Measurements from ENCODE around the gene THAP3. TPM values are rescaled to one million over a fixed set of nuclear protein-coding genes. Genes with fewer than 3 reads are reported as not detected.

Gene THAP3
- total and polyA plus RNA-seq, 2 donors (not counting 1 experiment from before 2014, with no cell fraction given) = 20.2 to 30.4 TPM

DNA sequence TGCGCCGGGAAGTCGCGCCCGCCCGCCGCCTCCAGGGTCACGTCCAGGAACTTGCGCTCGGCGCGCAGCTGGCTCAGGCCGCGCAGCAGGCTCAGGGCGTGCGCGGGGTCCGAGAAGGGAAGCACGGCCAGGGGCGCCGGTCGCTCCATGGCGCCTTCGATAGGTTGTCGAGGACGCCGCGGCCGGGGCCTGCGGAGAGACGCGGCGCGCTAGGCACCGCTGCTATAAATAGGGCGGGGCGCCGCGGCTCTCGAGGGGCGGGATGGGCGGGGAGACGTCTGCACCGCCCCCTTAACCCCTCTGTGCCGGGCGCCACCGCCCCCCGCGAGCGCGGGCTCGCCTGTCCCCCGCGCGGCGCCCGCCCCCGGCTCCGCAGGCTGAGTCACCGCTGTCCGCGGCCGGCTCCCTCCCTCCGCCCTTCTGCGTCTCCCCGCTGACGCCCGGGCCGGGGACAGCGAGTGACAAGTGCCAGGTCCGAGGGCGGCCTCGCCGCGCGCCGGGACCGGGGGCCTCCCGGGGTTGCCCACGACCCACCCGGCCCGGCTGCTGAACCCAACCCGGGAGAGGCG is 21.9 kb upstream of the THAP3 start, which contains the start of gene KLHL21:
Gene KLHL21, minus strand, starts transcription at position 201 of the 569 bp plus-strand sequence. Its CDS starts 52 bp downstream, at position 149.
- ChIA-PET POLR2A (interaction anchor here (0.5 to 3.4 kb wide), 7 partner anchors 9 to 48 kb away, joined by 3 to 21 read pairs (median 8); partner anchors contain the start of genes NOL9, PHF13, TAS1R1 and THAP3), CTCF (interaction anchor here (1.1 to 5.4 kb wide), 4 partner anchors 13 to 48 kb away, joined by 3 to 33 read pairs (median 12); partner anchors contain the start of genes NOL9, TAS1R1 and THAP3)
- no peaks in the 10 kb centered on the region for H3K27me3 Mint-ChIP-seq
- Histone ChIP-seq H3K4me3 (ENCODE audit: control extremely low read depth in 1 of 5, extremely low read depth in 1 of 5, insufficient read depth in 1 of 5, low read depth in 2 of 5, low read length in 4 of 5) (peak within 1 kb of the TSS; percentile 68 to 94 (median 82)), H2AFZ (ENCODE audit: insufficient read depth, low read depth, low read length, poor library complexity, severe bottlenecking) (peak within 1 kb of the TSS; percentile 89), H3K9me3 (ENCODE audit: control extremely low read depth in 1 of 3, control insufficient read depth in 2 of 3, insufficient read depth in 1 of 3, low read length in 2 of 3) (no peaks in the 10 kb centered on the region), H3K9ac (ENCODE audit: low read length) (peak within 1 kb of the TSS; percentile 78), H3K4me1 (ENCODE audit: control insufficient read depth in 2 of 2, insufficient read depth in 2 of 2, low read length in 2 of 2) (peaks cover 29 to 43% of the 10 kb centered on the region in 2 donors), H3K4me2 (replicated peaks; ENCODE audit: low read depth, low read length, poor library complexity, severe bottlenecking) (peak within 1 kb of the TSS; percentile 100), H4K20me1 (ENCODE audit: control insufficient read depth, insufficient read depth, low read length, poor library complexity, severe bottlenecking) (peaks cover 34% of the 10 kb centered on the region), H3K27ac (ENCODE audit: low read length in 2 of 2) (peak within 1 kb of the TSS; percentile 94 to 95), H3K79me2 (ENCODE audit: control insufficient read depth, insufficient read depth, low read length) (peaks cover 40% of the 10 kb centered on the region), H3K36me3 (replicated peaks in 1 of 2; ENCODE audit: control extremely low read depth in 1 of 2, control insufficient read depth in 1 of 2, extremely low read depth in 1 of 2, insufficient read depth in 2 of 2, low read length in 1 of 2) (peaks cover 0 to 3% of the 10 kb centered on the region in 2 experiments), H3K27me3 (replicated peaks in 1 of 4; ENCODE audit: control extremely low read depth in 1 of 4, control insufficient read depth in 3 of 4, insufficient read depth in 4 of 4, low read length in 3 of 4) (no peaks in the 10 kb centered on the region)
- H3K4me3 Mint-ChIP-seq = peak within 1 kb of the TSS; percentile 93
- no peaks in the 10 kb centered on the region for H3K9me3 Mint-ChIP-seq (ENCODE audit: insufficient read depth)
- peak within 1 kb of the TSS; percentile 99 for H3K27ac Mint-ChIP-seq
- under 1% methylated on average over 83 of the region's 84 CpGs for WGBS (ENCODE audit: insufficient coverage)
- ATAC-seq (ENCODE audit: low read depth) (peak; percentile 69), DNase-seq (peak; percentile 90)
- intact Hi-C loops (cut with micrococcal nuclease) = loop anchor here (1.0 to 2.0 kb wide), 6 partner anchors 11 to 182 kb away; partner anchors contain the start of genes CAMTA1, DNAJC11, NOL9 and PHF13
- H3K4me1 Mint-ChIP-seq = peaks cover 38% of the 10 kb centered on the region
- TF ChIP-seq, protein P1, sequence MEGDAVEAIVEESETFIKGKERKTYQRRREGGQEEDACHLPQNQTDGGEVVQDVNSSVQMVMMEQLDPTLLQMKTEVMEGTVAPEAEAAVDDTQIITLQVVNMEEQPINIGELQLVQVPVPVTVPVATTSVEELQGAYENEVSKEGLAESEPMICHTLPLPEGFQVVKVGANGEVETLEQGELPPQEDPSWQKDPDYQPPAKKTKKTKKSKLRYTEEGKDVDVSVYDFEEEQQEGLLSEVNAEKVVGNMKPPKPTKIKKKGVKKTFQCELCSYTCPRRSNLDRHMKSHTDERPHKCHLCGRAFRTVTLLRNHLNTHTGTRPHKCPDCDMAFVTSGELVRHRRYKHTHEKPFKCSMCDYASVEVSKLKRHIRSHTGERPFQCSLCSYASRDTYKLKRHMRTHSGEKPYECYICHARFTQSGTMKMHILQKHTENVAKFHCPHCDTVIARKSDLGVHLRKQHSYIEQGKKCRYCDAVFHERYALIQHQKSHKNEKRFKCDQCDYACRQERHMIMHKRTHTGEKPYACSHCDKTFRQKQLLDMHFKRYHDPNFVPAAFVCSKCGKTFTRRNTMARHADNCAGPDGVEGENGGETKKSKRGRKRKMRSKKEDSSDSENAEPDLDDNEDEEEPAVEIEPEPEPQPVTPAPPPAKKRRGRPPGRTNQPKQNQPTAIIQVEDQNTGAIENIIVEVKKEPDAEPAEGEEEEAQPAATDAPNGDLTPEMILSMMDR (IDR thresholded peaks at IDR 0.05) = no peak
- no peak for TF ChIP-seq EZH2 (IDR thresholded peaks at IDR 0.05; ENCODE audit: borderline replicate concordance, insufficient read depth, low read depth, low read length, poor library complexity, severe bottlenecking)
